ENCODE measurements around the gene MBP.

The MBP gene

GRCh38 chr18:76963936-76964335 lies 168.6 kb downstream of the MBP start:
- TF ChIP-seq, protein P1, sequence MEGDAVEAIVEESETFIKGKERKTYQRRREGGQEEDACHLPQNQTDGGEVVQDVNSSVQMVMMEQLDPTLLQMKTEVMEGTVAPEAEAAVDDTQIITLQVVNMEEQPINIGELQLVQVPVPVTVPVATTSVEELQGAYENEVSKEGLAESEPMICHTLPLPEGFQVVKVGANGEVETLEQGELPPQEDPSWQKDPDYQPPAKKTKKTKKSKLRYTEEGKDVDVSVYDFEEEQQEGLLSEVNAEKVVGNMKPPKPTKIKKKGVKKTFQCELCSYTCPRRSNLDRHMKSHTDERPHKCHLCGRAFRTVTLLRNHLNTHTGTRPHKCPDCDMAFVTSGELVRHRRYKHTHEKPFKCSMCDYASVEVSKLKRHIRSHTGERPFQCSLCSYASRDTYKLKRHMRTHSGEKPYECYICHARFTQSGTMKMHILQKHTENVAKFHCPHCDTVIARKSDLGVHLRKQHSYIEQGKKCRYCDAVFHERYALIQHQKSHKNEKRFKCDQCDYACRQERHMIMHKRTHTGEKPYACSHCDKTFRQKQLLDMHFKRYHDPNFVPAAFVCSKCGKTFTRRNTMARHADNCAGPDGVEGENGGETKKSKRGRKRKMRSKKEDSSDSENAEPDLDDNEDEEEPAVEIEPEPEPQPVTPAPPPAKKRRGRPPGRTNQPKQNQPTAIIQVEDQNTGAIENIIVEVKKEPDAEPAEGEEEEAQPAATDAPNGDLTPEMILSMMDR (IDR thresholded peaks at IDR 0.05; ENCODE audit: insufficient read depth, low read length, missing control alignments), result no peak
- no peak for DNase-seq (ENCODE audit: low read depth, low spot score)
- no peak overlapping the region for H3K4me3 ChIP-seq (ENCODE audit: low read depth, low read length)
- CTCF ChIA-PET, result interaction anchor here (1.3 to 10.9 kb wide), 3 partner anchors 19 to 162 kb away, joined by 4 to 93 read pairs (median 8); no protein-coding TSS in a partner anchor
- POLR2A ChIA-PET, result no interaction called here

DNA sequence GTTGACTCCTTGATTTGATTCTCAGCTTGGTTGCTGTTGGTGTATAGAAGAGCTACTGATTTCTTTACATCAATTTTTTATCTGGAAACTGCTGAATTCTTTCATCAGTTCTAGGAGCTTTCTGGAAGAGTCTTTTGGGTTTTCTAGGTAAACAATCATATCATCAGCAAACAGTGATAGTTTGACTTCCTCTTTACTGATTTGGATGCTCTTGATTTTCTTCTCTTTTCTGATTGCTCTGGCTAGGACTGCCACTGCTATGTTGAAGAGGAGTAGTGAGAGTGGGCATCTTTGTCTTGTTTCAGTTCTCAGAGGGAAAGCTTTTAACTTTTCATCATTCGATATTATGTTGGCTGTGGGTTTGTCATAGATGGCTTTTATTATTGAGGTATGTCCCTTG lies 169.7 kb downstream of the MBP start:
- ChIA-PET POLR2A (no interaction called here), CTCF (interaction anchor here (1.3 to 10.9 kb wide), 3 partner anchors 21 to 161 kb away, joined by 4 to 93 read pairs (median 8); no protein-coding TSS in a partner anchor)
- no peak overlapping the region for H3K4me3 ChIP-seq (ENCODE audit: low read depth, low read length)
- DNase-seq (ENCODE audit: low read depth, low spot score), result no peak
- TF ChIP-seq, protein P1 (IDR thresholded peaks at IDR 0.05; ENCODE audit: insufficient read depth, low read length, missing control alignments), result no peak

DNA sequence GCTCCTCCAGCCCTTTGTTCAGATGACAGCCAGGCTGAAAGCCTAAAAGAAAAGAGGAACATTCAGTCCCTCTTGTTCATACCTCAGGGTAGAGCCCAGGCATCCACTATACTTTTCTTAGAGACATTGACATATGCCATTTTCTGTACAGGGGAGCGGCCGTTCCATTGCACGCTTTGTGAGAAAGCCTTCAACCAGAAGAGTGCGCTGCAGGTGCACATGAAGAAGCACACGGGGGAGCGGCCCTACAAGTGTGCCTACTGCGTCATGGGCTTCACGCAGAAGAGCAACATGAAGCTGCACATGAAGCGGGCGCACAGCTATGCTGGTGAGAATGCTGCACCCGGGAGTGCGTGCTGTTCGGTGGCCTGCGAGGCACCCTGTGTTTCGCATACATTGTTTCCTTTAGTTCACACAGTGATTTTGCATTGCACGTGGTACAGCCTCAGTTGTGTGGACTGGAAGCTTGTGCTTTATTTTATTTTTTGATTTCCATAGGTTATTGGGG lies 172.0 kb downstream of the MBP start:
- H3K4me3 ChIP-seq (ENCODE audit: low read depth, low read length), result no peak overlapping the region
- ChIA-PET POLR2A (no interaction called here), CTCF (interaction anchor here (1.2 kb wide), 1 partner anchor 15 kb away, joined by 4 read pairs; no protein-coding TSS in a partner anchor)
- no peak for DNase-seq (ENCODE audit: low read depth, low spot score)
- TF ChIP-seq, protein P1 (IDR thresholded peaks at IDR 0.05; ENCODE audit: insufficient read depth, low read length, missing control alignments), result no peak

GRCh38 chr18:76959605-76960004 lies 173.0 kb downstream of the MBP start:
- TF ChIP-seq, protein P1 (IDR thresholded peaks at IDR 0.05; ENCODE audit: insufficient read depth, low read length, missing control alignments), result no peak
- ChIA-PET POLR2A (no interaction called here), CTCF (interaction anchor here (1.7 to 2.9 kb wide), 2 partner anchors 24 to 40 kb away, joined by 6 to 19 read pairs; no protein-coding TSS in a partner anchor)
- H3K4me3 ChIP-seq (ENCODE audit: low read depth, low read length), result no peak overlapping the region
- DNase-seq (ENCODE audit: low read depth, low spot score), result no peak

DNA sequence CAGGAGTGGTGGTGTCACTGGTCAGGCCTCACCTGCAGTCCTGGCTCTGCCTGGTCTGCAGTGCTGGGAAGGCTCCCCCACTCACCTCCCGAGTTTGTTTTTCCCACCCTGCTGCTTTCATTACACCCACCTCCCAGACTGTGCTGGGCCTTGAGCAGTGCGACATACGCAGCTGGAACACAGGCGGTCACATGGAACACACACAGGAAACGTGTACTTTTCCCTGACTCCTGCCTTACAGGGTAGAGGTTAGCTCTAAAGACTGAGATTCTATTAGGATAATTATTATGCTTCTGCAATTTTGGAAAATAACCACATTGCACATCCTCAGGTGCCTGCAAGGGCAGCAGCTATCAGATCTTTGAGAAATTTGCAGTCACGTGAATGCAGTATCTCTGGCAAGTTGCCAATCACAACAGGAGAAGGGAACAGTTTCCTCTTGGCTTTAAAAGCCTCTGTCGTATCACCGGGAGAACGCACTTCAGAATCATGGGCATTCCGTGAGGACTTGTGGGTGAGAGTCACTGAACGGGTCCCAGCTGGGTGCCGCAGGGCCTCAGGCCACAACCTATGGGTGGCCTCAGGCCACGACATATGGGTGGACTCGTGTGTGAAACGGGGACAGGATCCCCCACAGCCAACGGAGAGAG lies 173.8 kb downstream of the MBP start:
- ChIA-PET CTCF (interaction anchor here (0.6 to 2.9 kb wide), 4 partner anchors 21 to 157 kb away, joined by 3 to 19 read pairs (median 5); no protein-coding TSS in a partner anchor), POLR2A (no interaction called here)
- TF ChIP-seq, protein P1 (IDR thresholded peaks at IDR 0.05; ENCODE audit: insufficient read depth, low read length, missing control alignments), result no peak
- DNase-seq (ENCODE audit: low read depth, low spot score), result no peak
- H3K4me3 ChIP-seq (ENCODE audit: low read depth, low read length), result no peak overlapping the region

All from AG04449 (cell line).